Ramos (cell line): ENCODE results near the gene UNC80.
"Not testable (repeated sequence)": the region's sequence is repeated elsewhere in the genome, so short reads cannot be mapped to it uniquely, and the experiment has no call there.

Experiments used
- in situ Hi-C: fragments of 300-500 bp; cut with MboI; formaldehyde crosslinking; loops from one replicate; pipeline ENCODE4 v1.14.3; 2022; ENCODE audit warnings: low sequenced_read_pairs; ENCODE audit not compliant: unreplicated experiment

The UNC80 gene

GRCh38 chr2:209771474-209772289, at the start of gene UNC80:
TSS of gene UNC80 (plus strand) at chr2:209771832. CDS start at chr2:209772073, 241 bp downstream.
- in situ Hi-C loops = no loop called here

- in situ Hi-C loops = no loop called here
These were observed 45.3 kb upstream of the UNC80 start for GRCh38 chr2:209726311-209726710.

- in situ Hi-C loops = no loop called here
These were observed 44.6 kb upstream of the UNC80 start for GRCh38 chr2:209727077-209727476.

GRCh38 chr2:209734805-209735204, 36.8 kb upstream of the UNC80 start:
- in situ Hi-C loops = no loop called here

GRCh38 chr2:209741953-209742352, 29.7 kb upstream of the UNC80 start:
- in situ Hi-C loops = no loop called here

GRCh38 chr2:209753020-209753419, 18.6 kb upstream of the UNC80 start:
- in situ Hi-C loops = no loop called here

- in situ Hi-C loops = no loop called here
These were observed 14.5 kb upstream of the UNC80 start for GRCh38 chr2:209757163-209757562.

GRCh38 chr2:209761566-209761965, 10.1 kb upstream of the UNC80 start:
- in situ Hi-C loops = no loop called here

- in situ Hi-C loops = no loop called here
These were observed 9.1 kb upstream of the UNC80 start for GRCh38 chr2:209762563-209762962.

- in situ Hi-C loops = no loop called here
These were observed 8.5 kb upstream of the UNC80 start for GRCh38 chr2:209763106-209763505.

- in situ Hi-C loops = no loop called here
These were observed 5.0 kb upstream of the UNC80 start for GRCh38 chr2:209766613-209767012.

GRCh38 chr2:209767316-209767715, 4.3 kb upstream of the UNC80 start:
- in situ Hi-C loops = no loop called here

GRCh38 chr2:209768557-209768956, 3.1 kb upstream of the UNC80 start:
- in situ Hi-C loops = no loop called here

- in situ Hi-C loops = no loop called here
These were observed 656 bp downstream of the UNC80 start for GRCh38 chr2:209772290-209772685.

- in situ Hi-C loops = no loop called here
These were observed 1.7 kb downstream of the UNC80 start for GRCh38 chr2:209773377-209773776.

- in situ Hi-C loops = no loop called here
These were observed 15.8 kb downstream of the UNC80 start for GRCh38 chr2:209787416-209787815.

GRCh38 chr2:209788925-209789324, 17.3 kb downstream of the UNC80 start:
- in situ Hi-C loops = no loop called here

- in situ Hi-C loops = no loop called here
These were observed 18.6 kb downstream of the UNC80 start for GRCh38 chr2:209790066-209790728.

- in situ Hi-C loops = no loop called here
These were observed 19.5 kb downstream of the UNC80 start for GRCh38 chr2:209791151-209791550.

- in situ Hi-C loops = not testable (repeated sequence)
These were observed 23.8 kb downstream of the UNC80 start for GRCh38 chr2:209795425-209795824.

- in situ Hi-C loops = no loop called here
These were observed 33.7 kb downstream of the UNC80 start for GRCh38 chr2:209805351-209805750.

GRCh38 chr2:209806318-209806717, 34.7 kb downstream of the UNC80 start:
- in situ Hi-C loops = no loop called here
